Fibroblast of pulmonary artery (primary cell): ENCODE results near the gene IGFL3.

Source experiments
- DNase-seq: peaks from one replicate; pipeline ENCODE4 v3.0.0-alpha.2; 2010; ENCODE audit warnings: low read depth
- H3K4me3 ChIP-seq: replicated peaks from 2 replicates; pipeline ENCODE4 v1.5.1; 2011; ENCODE audit warnings: low read depth, mild to moderate bottlenecking, control low read depth, low read length, moderate library complexity
- CTCF ChIP-seq: IDR thresholded peaks from 2 replicates; pipeline ENCODE4 v1.5.1; 2011; ENCODE audit warnings: mild to moderate bottlenecking, control low read depth, low read length, inconsistent platforms; ENCODE audit errors: missing control alignments

Gene IGFL3

GRCh38 chr19:46134527-46134926 lies 10.0 kb upstream of the IGFL3 start:
- no peak for TF ChIP-seq CTCF
- no peak overlapping the region for H3K4me3 ChIP-seq
- DNase-seq = peak; percentile 69

GRCh38 chr19:46133777-46134241 lies 9.3 kb upstream of the IGFL3 start:
- peak; percentile 10 for DNase-seq
- H3K4me3 ChIP-seq = no peak overlapping the region
- no peak for TF ChIP-seq CTCF

GRCh38 chr19:46133101-46133627 lies 8.7 kb upstream of the IGFL3 start:
- peak overlapping the region; percentile 1 for H3K4me3 ChIP-seq
- DNase-seq = peak; percentile 98
- TF ChIP-seq CTCF = no peak

GRCh38 chr19:46132508-46133100 lies 8.1 kb upstream of the IGFL3 start:
- H3K4me3 ChIP-seq = peak overlapping the region; percentile 1

GRCh38 chr19:46131485-46132143 lies 7.1 kb upstream of the IGFL3 start:
- H3K4me3 ChIP-seq = no peak overlapping the region
- TF ChIP-seq CTCF = no peak
- peak; percentile 16 for DNase-seq

More at GRCh38 chr19:46132508-46133100, 8.1 kb upstream of the IGFL3 start:
- DNase-seq = no peak
- TF ChIP-seq CTCF = no peak

- no peak for TF ChIP-seq CTCF
- no peak for DNase-seq
These were observed 1.6 kb upstream of the IGFL3 start for GRCh38 chr19:46126086-46126580.

More at GRCh38 chr19:46126086-46126580, 1.6 kb upstream of the IGFL3 start:
- no peak overlapping the region for H3K4me3 ChIP-seq
